Right cardiac atrium (tissue), 5 donors: ENCODE data around the gene FAM117B. TPM values are rescaled to one million over a fixed set of nuclear protein-coding genes. Genes with fewer than 3 reads are reported as not detected.
"Not testable (repeated sequence)": the region's sequence is repeated elsewhere in the genome, so short reads cannot be mapped to it uniquely, and the experiment has no call there.

ENCODE experiments used
- ATAC-seq, 2 donors: fragments of 200-7000 bp; cut with Tn5 transposase; one replicate each; pipeline versions ENCODE4 v1.8.0 to v1.9.1; 2020; ENCODE audit warnings: moderate library complexity in 2 of 2, mild to moderate bottlenecking in 1 of 2
- DNase-seq, 3 donors: peaks; one replicate each; pipeline ENCODE4 v3.0.0-alpha.2; 2020
- H3K27ac ChIP-seq: one replicate; pipeline ENCODE4 v1.5.1; 2013; ENCODE audit warnings: mild to moderate bottlenecking, low read length, control low read depth, moderate library complexity
- H3K27me3 ChIP-seq: one replicate; pipeline ENCODE4 v1.6.1; 2013; ENCODE audit not compliant: control insufficient read depth, insufficient read depth
- H3K4me1 ChIP-seq: one replicate; pipeline ENCODE4 v1.6.1; 2013; ENCODE audit warnings: low read length; ENCODE audit not compliant: control insufficient read depth, insufficient read depth
- H3K4me3 ChIP-seq: one replicate; pipeline ENCODE4 v1.5.1; 2013; ENCODE audit warnings: low read length, control low read depth
- H3K9me3 ChIP-seq: one replicate; pipeline ENCODE4 v1.6.1; 2013; ENCODE audit warnings: low read length; ENCODE audit not compliant: control insufficient read depth
- WGBS: extraction: QIAGEN DNeasy Blood & Tissue Kit; methylation state at CpG from one replicate; pipeline ENCODE4 v1.1.7; 2013; 5-methylcytosine and 5-hydroxymethylcytosine counted together
- intact Hi-C, 4 donors: fragments of 100-400 bp; cut with DNase I; formaldehyde crosslinking; loops; one replicate each; pipeline versions ENCODE4 v1.11.0 to v1.14.0; 2022 to 2023
- polyA plus RNA-seq: library from polyadenylated mRNA; stranded (reverse); fragments of 200-250 nt; gene quantifications from one replicate; pipeline ENCODE4 v1.2.3, GENCODE V29; 2013
- total RNA-seq, 4 donors: library from RNA; stranded (reverse); fragmentation: NEBNext Ultra II Directional; extraction: Animal tissue kit (Norgen Biotek cat#: 25700); gene quantifications; one replicate each; pipeline ENCODE4 v1.2.1, GENCODE V29; 2021
- donor health status: healthy with polysubstance abuse.
- donor health status: DM: no; HTN: yes; CAD: no.
- donor health status: DM: no; HTN: no; CAD: no.
- donor health status: DM: no; HTN: yes; CAD: no; lungs with severe emphysema.
- donor health status: DM: yes; HTN: yes; CAD: no.

FAM117B gene
- total and polyA plus RNA-seq, 5 donors = 1.5 to 4.5 (median 3.8) TPM

DNA sequence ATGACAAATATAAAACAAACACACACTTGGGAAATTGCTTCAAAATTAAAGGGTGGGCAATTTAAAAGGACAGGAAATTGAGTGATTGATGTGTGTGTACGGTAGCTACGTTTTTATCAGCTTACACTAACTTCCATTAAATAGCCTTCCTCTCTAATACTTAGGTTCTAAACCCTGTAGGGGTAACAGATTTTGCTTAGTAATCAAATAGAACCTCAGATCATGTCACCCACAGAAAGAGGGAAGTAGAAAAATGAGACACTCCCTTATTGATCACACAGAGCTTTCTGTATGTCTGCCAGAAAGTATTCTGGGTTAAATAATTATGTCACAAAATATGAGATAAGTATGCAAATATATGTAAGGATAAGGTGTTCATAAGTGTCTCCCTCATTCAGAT lies 143.4 kb downstream of the FAM117B start:
- Histone ChIP-seq H3K27me3 (no peaks in the 10 kb centered on the region), H3K9me3 (no peaks in the 10 kb centered on the region), H3K4me1 (no peaks in the 10 kb centered on the region), H3K27ac (no peak overlapping the region), H3K4me3 (no peak overlapping the region)
- ATAC-seq = no peak
- DNase-seq = no peak
- intact Hi-C loops = no loop called here
- 85% methylated on average over 2 of the region's 2 CpGs for WGBS

GRCh38 chr2:202780514-202781021 lies 145.8 kb downstream of the FAM117B start:
- no peaks in the 10 kb centered on the region for H3K4me1 ChIP-seq
- H3K4me3 ChIP-seq = no peak overlapping the region
- H3K9me3 ChIP-seq = no peaks in the 10 kb centered on the region
- H3K27ac ChIP-seq = no peak overlapping the region
- H3K27me3 ChIP-seq = no peaks in the 10 kb centered on the region
- DNase-seq (no peak), ATAC-seq (no peak)
- intact Hi-C loops = no loop called here

DNA sequence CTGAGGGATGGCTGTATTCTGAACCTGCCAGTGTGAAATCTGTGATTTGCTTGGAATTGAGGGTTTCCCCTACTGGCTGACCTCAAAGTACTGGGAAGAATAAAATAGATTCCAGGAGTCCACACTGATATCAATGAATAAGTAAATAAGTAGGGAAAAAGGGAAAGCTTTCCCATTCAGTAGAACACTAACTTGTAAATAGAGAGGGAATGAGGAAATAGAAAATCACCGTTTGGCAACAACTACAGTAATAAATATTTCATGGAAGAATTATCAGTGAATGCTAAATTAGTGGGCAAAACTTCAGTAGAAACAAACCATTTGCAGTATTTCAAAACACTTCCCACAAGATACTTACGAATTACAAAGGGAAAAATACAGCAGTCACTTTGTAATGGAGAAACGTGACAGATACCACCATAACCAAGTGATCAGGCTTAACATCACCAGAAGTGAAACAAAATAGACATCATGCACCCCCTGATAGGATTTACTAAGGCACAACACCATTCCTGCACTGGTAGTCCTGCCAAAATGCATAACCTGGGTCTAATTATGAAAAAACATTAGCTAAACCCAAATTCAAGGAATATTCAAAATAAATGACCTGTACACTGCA lies 148.3 kb downstream of the FAM117B start:
- Histone ChIP-seq H3K27me3 (no peaks in the 10 kb centered on the region), H3K4me1 (no peaks in the 10 kb centered on the region), H3K4me3 (no peak overlapping the region), H3K9me3 (no peaks in the 10 kb centered on the region), H3K27ac (no peak overlapping the region)
- ATAC-seq = no peak
- WGBS = 63% methylated on average over 3 of the region's 3 CpGs
- DNase-seq = no peak
- intact Hi-C loops = no loop called here

DNA sequence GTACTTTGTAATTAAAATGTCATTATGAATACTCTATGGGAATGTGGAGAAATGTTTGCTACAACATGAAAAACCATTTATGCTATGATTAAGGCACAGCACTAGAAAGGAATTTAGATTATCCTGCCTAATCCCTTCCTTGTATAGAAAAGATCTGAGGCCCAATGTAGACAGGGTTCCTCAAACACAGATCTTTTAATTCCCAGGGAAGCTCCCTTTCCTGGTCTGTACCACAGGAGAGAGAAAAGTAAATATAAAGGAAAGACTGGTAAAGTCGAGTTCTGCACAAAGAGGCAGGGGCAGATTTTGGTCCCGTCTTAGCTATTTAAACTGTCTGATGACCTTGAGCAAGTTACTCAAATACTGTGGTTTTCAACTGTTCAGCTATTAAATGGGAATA lies 152.1 kb downstream of the FAM117B start:
- DNase-seq (no peak), ATAC-seq (no peak)
- no peaks in the 10 kb centered on the region for H3K4me1 ChIP-seq
- no peak overlapping the region for H3K27ac ChIP-seq
- H3K27me3 ChIP-seq = no peaks in the 10 kb centered on the region
- no peaks in the 10 kb centered on the region for H3K9me3 ChIP-seq
- WGBS = 86% methylated on average over 2 of the region's 2 CpGs
- no peak overlapping the region for H3K4me3 ChIP-seq
- intact Hi-C loops = no loop called here

- ATAC-seq = no peak
- Histone ChIP-seq H3K4me1 (no peaks in the 10 kb centered on the region), H3K4me3 (no peak overlapping the region), H3K9me3 (no peaks in the 10 kb centered on the region), H3K27ac (no peak overlapping the region), H3K27me3 (no peaks in the 10 kb centered on the region)
- 94% methylated on average over 2 of the region's 2 CpGs for WGBS
- intact Hi-C loops = no loop called here
- DNase-seq = no peak
Measured at GRCh38 chr2:202790676-202791075, 155.9 kb downstream of the FAM117B start.

DNA sequence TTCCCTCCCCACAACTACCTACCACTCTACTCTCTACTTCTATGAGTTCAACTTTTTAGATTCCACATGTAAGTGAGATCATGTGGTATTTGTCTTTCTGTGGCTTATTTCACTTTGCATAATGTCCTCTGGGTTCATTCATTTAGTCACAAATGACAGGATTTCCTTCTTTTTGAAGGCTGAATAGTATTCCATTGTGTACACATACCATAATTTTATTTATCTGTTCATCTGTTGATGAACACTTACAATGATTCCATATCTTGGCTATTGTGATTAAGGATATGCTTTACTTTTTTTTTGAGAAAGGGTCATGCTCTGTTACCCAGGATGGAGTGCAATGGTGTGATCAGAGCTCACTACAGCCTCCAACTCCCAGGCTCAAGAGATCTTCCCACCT lies 163.2 kb downstream of the FAM117B start:
- Histone ChIP-seq H3K9me3 (no peaks in the 10 kb centered on the region), H3K4me1 (peaks cover 2% of the 10 kb centered on the region), H3K4me3 (no peak overlapping the region), H3K27me3 (no peaks in the 10 kb centered on the region), H3K27ac (no peak overlapping the region)
- DNase-seq (no peak), ATAC-seq (no peak)
- intact Hi-C loops = no loop called here

DNA sequence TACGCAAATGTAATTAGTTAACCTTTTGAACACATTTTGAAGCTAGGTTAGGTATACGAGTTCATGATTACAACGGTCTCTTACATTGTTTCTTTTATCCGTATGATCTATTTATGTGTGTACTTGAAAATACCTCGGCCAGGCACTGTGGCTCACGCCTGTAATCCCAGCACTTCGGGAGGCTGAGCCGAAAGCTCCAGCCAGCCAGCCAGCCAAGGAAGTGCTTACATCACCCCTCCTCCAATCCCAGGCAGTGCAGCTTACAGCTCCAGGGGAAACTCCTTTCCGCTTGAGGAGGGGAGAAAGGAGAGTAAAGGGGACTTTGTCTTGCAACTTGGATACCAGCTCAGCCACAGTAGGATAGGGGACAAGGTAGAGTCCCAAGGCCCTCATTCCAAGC lies 171.1 kb downstream of the FAM117B start:
- peak overlapping the region; percentile 29 for H3K27ac ChIP-seq
- H3K4me1 ChIP-seq, intact Hi-C loops, H3K9me3 ChIP-seq, H3K4me3 ChIP-seq, H3K27me3 ChIP-seq: not testable (repeated sequence)
- peak; percentile 71 to 84 (median 73) for DNase-seq
- peak; percentile 88 to 94 for ATAC-seq
- WGBS = 43% methylated on average over 9 of the region's 9 CpGs

- H3K4me1 ChIP-seq, H3K27ac ChIP-seq, intact Hi-C loops, H3K9me3 ChIP-seq, H3K4me3 ChIP-seq, H3K27me3 ChIP-seq: not testable (repeated sequence)
- DNase-seq (peak; percentile 91 to 97 (median 93)), ATAC-seq (peak; percentile 96 to 97)
- WGBS = 93% methylated on average over 1 of the region's 1 CpG
Measured at GRCh38 chr2:202807431-202808138, 172.8 kb downstream of the FAM117B start.

DNA sequence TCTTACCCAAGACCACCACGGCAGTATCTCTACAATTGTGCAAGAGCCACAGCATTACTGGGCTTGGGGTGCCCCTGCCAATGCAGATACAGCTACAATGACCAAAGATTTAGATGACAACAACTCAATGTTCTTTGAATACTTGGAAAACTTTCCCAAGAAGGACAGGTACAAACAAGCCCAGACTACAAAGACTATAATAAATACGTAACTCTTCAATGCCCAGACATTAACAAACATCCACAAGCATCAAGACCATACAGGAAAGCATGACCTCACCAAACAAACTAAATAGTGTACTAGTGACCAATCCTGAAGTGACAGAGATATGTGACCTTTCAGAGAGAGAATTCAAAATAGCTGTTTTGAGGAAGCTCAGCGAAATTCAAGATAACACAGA lies 174.0 kb downstream of the FAM117B start:
- Histone ChIP-seq H3K4me1 (peaks cover 3% of the 10 kb centered on the region), H3K4me3 (no peak overlapping the region), H3K27ac (no peak overlapping the region), H3K27me3 (no peaks in the 10 kb centered on the region), H3K9me3 (no peaks in the 10 kb centered on the region)
- DNase-seq = no peak
- 87% methylated on average over 3 of the region's 3 CpGs for WGBS
- no peak for ATAC-seq
- intact Hi-C loops = no loop called here

DNA sequence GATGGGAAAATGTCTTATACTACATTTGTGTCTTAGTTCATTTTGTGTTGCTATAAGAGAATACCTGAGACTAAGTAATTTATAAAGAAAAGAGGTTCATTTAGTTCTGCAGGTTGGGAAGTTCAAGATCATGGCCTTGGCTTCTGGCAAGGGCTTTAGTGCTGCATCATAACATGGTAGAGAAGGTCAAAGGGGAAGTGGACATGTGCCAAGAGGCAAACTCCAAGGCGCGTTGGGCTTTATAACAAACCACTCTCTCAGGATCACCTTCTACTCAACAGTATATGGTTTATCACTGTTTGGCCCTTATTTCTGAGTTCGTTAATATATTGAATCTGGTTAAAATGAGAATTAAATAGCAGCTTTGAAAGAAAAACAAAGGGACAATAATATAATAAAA lies 178.6 kb downstream of the FAM117B start:
- no peak overlapping the region for H3K27ac ChIP-seq
- no peak for ATAC-seq
- 98% methylated on average over 3 of the region's 3 CpGs for WGBS
- intact Hi-C loops = no loop called here
- no peaks in the 10 kb centered on the region for H3K4me1 ChIP-seq
- no peaks in the 10 kb centered on the region for H3K27me3 ChIP-seq
- H3K9me3 ChIP-seq = no peaks in the 10 kb centered on the region
- H3K4me3 ChIP-seq = no peak overlapping the region
- no peak for DNase-seq

DNA sequence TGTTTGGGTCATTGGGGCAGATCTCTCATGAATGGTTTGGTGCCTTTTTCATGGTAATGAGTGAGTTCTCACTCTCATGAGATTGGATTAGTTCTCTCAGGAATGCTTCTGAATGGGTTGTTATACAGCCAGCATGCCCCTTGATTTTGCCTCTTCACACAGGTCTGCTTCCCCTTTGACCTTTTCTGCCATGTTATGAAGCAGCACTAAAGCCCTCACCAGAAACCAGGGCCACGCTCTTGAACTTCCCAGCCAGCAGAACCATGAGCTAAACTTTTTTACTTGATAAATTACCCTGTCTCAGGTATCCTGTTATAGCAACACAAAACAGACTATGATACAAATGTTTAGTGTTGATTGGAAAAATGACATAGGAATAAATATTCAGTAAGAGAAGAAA lies 179.5 kb downstream of the FAM117B start:
- Histone ChIP-seq H3K9me3 (no peaks in the 10 kb centered on the region), H3K4me1 (no peaks in the 10 kb centered on the region), H3K4me3 (no peak overlapping the region), H3K27me3 (no peaks in the 10 kb centered on the region), H3K27ac (peak overlapping the region; percentile 30)
- DNase-seq = no peak
- WGBS = 97% methylated on average over 1 of the region's 1 CpG
- intact Hi-C loops = no loop called here
- no peak for ATAC-seq
